UCSD-AML1 (cell line): ENCODE data around the gene ACBD6.

Experiments used
- DNase-seq: peaks from one replicate; lab custom pipeline; 2025; ENCODE audit not compliant: unreplicated experiment; lab: John Stamatoyannopoulos, UW

ACBD6 gene

DNA sequence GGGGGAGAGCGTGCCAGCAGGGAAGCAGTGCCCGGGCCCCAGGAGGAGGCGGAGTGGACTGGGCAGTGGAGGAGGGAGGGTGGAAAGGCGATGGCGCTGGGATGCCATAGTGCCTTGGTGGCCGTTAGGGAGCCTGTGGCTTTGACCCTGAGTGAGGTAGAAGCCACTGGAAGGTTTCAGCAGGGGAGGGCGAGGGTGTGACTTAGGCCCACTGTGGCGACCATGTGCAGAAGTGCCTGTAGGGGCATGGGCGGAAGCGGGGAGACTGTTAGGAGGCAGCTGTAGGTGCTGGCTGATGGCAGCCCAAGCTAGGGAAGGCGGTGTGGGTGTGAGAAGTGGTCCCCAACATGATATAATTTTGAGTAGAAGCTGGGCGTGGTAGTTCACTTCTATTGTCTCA lies 244.1 kb downstream of the ACBD6 start:
- DNase-seq, result no peak

DNA sequence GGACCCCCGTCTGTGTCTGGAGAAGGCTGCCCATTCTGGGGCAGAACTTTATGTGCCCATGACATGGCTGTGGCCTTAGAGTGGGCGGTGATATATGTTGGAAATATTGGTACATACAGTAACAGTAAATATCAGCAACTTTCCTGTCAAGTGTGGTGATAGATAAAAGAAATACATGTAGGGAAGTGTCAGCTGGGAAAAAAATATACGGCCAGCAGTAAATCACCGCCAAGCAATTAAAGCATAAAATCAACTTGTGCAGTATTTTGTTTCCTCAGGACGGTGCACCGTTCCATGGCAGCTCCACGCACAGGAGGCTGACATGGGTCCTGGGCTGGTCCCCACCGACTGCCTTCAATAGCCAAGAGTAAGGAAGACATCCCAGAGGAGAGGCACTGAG lies 244.9 kb downstream of the ACBD6 start:
- no peak for DNase-seq

DNA sequence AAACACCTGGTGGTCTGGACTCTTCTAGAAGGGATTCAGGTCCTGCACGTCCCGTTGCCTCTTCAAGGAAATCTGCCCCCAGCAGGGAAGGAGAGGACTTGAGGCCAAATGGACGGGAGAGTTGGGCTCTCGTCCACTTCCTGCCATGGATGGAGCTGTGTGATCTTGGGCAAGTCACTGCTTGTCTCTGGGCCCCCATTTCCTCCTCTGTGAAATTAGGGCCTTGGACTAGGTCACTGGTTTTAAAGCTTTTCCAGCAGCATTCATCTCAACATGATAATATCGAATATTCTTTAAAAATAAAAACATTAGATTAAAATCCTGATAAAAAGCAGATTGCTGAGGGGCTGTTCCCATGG lies 245.4 kb downstream of the ACBD6 start:
- DNase-seq, result no peak

DNA sequence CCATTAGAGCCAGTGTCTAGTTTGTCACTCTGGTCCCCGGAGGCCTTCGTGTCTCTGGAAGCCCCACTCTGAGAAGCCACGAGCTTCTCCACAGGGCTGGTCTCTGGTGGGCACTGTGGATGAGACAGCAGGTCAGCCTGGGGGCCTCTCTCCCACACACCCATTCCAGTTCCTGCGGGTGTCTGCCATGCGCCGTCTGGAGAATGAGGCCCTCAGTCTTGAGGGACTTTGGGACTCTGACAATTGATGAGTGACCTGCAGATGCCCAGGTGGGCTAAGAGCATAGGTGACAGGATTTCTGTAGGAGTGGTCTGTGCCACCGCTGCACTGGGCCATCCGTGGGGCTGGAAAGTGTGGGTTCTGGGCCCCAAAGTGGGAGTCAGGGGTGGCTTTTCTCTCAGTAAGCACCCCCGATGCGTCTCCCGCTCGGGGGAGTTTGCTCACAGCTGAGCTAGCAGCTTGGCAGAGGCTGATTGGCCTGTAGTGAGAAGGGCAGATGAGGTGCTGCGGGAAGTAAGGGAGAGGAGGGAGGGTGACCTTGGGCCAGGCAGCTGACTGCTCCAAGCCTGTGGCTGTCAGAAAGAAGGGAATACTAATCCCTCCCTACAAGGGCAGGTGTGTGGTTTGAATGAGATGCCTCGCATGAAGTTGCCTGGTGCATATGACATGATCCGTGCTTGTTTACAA lies 245.9 kb downstream of the ACBD6 start:
- no peak for DNase-seq

DNA sequence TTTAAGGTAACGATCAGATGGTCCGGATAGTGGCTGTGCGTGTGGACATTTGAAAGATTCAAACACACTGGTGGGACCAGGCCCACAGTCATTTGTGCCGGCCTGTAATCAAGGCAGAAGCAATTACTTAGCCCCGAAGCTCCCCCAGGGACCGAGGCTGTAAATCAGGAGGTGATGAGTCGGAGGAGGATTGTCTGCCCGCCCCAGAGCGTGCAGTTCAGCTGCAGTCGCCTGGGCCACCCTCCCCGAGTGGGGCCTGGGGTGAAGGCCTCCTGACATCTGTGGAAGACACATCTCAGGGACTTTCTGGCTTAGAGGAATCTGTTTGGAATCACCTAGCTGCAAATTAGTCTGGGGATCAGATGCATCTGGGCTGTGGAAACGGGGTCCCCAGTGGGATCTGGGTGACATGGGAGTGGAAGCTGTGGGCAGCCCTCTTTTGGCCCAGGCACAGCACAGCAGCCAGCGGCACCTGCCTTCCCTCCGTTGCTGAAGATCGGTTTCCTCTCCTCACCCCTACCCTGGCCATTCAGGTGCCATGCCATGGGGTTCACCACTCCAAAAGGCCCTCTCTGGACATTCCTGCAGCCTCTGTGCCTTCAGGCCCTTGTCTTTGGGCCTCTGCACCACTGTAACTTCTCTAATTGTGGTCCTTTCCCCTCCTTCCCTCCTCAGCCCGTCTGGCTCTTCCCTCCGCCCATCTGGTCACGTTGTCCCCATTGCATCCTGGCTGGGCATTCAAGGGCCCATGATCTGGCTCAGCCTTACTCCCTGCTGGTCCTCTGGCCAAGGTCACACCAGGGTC lies 246.6 kb downstream of the ACBD6 start:
- DNase-seq, result no peak

DNA sequence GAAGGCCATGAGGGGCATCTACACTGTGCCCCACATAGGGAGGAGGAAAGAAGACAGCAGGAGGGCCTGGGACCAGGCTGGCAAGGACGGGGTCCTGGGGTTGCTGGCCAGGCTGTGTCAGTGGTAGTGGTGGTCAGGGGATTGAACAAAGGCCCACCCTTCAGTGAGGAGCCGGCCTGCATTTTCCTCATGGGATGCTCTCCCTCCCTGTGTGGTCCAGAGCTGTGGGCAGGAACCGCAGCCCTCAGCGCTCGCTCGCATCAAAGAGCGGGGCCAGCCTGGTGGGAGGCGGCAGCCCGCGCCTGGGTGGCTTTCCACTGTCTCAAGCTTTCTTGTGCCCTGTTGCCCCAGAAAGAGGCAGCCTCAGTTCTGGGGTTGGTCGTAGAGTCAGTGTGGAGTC lies 247.5 kb downstream of the ACBD6 start:
- DNase-seq, result no peak

DNA sequence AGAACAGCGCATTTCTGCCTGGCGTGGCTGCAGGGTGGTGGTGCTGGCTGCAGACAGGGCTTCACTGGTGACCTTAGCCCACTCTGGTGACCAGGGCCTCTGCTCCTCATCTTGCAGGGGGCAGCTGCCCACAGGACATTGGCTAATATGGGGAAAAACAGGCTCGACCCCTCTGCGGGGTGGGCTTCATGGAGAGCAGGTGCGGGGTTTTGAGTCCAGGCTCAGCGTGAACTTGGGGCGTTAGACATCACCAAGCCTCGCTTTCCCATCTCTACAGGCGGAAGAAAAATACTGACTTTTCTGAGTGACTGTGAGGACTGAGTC lies 247.9 kb downstream of the ACBD6 start:
- DNase-seq, result no peak

DNA sequence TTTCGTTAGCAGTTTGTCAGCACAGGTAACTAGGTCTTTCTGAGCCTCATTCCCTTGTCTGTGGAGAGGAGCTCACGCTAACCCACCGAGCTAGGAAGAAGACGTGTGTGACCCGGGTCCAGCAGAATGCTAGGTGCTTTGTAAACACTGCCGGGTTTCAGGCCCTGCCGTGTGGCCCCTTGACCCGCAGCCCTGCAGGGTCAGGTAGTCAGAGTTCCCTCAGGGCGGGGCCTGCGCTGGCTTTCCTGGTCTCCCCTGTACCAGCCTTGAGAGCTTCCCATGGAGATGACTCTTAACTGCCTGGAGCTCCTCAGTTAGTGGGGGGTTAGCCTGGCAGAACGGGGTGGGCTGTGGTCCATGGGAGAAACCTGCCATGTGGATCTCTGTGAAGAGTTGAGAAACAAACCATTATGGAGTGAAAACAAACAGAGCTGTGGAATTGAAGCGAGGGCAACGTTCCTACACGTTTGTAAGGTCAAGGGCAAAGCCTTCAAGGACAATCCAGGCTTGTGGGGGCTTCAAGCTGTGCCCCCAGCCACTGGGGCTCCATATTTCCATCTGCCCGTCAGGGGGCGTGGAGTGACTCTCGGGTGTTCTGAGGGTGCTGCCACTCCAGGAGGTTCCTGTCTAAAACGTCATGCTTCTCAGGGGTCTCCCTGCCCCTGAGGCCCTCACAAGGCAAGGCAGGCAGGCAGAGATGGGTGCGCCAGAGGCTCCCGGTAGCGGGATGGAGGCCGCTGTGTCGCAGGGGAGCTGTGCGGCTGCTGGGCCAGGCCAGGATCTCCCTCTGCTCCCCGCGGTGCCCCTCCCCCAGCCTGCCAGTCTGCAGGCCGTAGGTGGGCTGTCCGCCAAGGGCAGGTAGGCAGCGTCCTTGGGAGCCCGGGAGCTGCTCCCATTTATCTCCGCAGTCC lies 248.5 kb downstream of the ACBD6 start:
- no peak for DNase-seq

DNA sequence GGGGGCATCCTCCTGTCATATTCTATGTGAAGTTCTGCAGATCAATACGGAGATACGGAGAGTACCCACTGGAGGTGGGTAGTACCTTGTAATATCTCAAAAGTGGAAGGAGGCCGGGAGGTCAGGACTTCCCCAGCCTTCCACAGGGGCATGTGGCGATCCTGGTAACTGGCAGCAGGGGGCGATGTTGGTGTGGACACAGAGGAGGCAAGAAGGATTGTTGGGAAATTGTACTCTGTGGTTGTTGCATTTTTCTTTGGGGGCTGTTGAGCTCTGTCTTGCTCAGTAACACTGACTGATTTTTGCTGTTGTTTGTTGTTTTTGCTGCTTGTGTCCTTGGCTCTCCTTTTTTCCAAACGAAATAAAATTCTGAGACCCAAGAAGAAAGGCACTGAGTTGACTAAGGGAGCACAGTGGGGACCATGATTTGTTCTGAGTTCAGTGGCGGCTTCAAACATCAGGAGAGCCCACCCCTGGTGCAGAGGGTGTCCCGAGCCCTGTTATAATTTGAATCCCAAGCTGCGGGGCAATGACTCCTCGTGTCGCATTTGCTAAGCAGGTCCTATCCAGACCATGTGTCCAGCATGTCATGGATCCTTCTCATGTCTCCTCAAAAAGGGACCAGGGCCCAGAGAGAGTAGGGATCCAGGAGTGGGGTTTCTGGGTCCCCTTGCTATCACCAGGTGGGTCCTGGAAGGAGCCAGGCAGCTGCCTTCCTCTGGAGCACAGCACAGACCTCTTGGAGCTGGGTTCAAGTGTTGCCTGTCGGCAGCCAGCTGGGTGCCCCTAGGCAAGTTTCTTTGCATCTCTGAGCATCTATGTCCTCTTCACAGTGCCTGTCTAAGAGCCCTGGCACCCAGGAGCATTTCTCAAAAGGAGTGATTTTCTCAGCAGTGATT lies 249.5 kb downstream of the ACBD6 start:
- peak; percentile 80 for DNase-seq

DNA sequence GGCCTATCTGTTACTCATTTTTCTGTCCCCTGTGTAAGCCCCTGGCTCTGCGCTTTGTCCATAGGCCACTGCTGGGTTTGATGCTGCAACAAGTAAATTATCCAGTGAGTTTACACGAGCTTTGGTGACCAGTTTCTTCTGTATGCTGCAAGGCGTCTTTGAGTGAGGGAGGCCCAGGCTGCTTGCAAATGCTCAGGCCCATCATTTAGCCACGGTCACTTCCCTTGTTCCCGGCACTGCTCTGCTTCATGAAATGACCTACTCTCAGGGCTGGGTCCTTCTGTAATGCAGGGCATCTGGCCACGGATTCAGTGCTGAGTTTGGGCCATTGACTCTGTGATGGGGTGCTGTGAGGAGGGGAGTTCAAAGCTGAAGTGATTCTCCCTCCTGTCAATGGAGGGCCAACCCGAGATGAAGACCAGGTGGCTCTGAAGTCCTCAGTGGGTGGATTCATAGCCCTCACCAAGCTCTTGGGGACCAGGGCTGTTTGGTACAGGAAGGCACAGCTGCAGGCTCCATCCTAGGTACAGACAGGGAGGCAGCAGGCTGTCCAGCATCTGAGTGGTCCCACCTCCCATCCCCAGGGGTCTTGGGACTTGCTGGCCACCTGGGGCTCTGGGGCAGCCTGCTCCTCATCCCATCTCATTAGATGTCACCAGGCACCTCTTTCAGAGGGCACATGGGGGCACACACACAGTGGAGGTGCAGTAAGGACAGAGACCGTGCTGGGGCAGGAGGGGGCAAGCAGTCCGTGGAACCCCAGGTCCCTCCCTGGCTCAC lies 250.7 kb downstream of the ACBD6 start:
- no peak for DNase-seq

DNA sequence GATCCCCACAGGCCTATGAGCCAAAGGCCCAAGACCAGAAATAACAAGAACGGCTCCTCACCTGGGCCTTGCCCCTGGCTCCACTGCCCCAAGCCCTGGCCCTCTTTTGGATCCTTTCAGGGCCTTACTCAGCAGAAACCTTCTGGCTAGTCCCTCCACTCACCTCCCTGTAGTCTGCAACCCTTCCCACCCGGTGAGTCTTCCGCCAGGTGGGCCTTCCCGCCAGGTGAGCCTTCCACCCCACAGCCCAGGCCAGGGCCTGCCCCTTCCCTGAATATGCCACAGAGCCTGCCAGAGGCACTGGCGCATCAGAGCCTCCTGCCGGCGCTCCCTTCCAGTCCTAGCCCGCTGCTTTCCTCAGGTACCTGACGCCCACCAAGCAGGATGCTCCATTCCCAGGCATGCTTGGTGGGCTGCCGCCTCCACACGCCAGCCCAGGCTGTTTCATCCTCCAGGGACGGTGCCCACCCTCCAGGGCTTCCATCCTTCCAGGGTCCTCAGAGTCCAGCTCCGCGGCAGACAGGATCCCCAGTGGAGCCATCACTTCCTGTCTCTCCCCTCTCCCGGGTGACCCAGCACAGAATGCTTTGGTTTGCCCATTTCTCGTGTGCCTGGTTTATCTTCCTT lies 251.4 kb downstream of the ACBD6 start:
- no peak for DNase-seq

DNA sequence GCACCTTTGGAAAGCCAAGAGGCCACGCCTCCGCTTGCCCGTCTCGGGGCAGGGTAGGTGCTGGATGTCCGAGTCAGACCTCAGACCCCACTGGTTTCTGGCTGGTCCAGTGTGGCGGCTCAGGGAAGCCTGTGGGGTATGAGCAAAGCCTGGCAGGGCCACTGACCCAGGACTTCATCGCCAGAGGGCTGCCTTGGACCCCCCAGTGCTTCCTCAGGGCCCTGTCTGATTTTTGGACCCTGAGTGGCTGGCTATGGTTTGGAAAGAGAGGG lies 251.9 kb downstream of the ACBD6 start:
- no peak for DNase-seq

DNA sequence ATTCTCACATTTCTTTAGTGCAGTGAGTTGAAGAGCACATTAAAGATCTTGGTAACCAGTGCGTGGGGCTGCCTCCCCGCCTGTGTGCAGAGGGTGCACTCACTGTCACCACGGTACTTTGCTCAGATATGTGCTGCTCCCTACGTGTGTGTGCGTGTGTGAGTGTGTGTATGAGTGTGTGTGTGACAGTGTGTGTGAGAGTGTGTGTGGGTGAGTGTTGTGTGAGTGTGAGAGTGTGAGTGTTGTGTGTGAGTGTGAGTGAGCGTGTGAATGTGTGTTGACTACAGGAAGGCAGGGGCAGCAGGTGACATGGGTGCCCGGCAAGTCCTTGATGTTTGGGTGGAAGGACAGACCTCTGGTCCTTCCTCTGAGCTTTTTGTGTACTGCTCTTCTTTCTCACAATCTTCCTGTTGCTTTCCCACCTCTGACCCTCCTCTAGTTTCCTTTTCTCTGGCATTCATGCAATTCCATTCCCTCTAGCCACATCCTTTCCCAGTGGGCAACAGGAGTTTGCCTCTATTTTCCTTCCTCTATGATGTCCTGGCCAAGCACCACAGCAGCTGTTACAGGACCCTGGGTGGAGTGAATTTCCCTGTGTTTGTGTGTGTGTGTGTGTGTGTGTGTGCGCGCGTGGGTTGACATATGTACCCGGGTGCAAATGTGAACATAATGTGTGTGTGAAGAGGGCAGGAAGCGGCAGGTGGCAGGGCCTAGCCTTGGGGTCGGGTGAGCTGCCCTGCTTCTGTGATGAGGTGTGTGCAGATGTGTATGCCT lies 252.5 kb downstream of the ACBD6 start:
- DNase-seq, result no peak

DNA sequence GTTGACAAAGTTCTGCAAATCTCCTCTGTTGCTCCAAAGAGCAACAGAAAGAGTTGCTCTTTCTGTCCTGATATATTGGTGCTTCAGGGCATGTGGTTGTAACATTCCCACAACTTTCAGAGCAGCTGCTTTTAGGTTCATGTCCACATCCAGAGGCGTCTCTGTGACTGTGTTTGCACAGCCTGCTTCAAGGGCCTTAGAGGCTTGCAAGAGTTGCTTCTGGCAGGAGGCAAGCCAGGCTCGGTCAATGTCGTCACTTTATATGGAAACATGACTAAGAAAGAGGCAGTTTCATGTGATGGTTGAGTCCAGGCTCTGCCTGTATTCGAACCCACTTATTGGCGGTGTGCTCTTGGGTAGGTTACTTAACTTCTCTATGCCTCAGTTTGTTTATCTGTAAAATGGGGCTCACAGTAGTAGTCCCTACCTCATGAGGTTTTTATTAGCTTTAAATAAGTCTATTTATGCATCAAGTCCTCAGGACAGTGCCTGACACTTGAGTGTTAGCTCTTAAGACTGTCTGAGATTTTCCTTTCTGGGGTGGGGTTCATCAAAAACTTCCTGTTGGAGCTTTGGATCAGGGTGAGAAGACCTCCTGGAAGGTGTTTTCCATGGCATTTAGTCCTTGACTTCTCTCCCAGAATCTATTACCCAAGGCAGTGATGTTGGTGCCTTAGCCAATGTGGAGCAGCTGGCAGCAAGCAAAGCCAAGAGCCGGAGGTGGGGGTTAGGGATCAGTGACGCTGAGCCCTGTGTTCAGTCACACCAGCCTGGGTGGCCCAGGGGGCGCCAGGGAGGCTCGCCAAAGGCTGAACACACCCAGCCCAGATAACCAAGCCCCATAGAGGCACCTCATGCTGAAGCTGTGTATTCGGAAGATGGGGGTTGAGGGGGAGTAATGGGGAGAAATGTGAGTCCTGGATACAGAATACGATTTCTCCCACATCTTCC lies 253.4 kb downstream of the ACBD6 start:
- DNase-seq, result no peak

DNA sequence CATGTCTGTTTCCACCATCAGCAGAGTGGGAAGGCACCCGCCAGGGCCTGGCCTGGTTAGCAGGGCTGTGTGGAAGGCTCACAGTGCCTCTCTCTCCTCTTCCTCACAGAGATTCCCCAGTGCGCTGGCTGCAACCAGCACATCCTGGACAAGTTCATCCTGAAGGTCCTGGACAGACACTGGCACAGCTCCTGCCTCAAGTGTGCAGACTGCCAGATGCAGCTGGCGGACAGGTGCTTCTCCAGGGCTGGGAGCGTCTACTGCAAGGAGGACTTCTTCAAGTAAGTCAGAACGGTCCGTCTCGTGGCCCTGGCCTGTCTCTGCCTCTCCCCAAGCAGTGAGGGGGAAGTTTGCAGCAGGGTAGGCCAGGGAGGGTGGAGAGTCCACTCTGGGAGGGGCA lies 254.2 kb downstream of the ACBD6 start:
- DNase-seq, result no peak

DNA sequence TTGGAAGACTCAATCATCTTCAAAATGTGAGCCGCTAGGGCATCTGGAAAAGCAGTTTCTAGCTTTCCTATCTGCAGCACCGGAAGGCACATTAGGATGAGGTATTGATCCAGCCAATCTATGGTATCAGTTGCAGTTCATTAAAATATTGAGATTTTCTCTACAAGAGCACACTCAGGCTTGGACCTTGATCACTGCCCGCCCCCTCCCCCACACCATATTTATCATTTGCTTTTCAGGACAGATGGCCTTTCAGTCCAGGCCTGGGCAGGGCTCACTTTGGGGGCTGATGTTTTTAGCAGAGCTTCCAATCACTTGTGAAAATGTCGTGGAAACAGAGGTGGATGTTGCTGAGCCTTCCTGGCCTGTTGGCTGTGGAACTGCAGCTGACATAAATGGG lies 254.8 kb downstream of the ACBD6 start:
- DNase-seq, result no peak

DNA sequence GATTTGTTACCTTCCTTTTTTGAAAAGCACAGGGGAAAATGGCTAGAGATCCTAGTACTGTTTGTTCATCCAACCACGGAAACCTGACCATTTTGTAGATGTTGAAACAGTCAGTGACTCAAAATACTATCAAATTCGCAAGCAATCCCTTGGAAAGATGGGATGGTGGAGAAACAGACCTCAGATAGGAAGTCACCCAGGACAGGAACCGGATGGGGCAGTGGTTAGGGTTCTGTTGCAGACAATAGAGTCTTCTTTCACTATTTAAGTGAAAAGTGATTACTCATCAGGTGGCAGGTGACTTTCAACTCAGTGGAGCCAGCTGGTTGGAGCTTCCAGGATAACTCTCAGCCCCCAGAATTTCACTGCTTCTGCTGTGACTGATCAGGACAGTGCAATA lies 255.3 kb downstream of the ACBD6 start:
- no peak for DNase-seq

DNA sequence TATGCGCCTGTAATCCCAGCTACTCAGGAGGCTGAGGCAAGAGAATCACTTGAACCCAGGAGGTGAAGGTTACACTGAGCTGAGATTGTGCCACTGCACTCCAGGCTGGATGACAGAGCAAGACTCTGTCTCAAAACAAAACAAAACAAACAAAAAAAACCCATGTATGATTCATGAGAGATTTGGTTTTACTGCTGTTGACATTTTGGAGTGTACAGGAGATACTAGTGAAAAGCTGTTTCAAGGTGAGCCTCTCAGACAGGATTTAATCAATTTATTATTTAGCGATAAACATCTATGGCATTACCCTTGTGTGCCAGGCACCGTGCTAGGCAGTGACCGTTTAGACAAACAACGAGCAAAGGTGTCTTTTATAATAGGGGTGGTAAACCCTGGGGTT lies 255.8 kb downstream of the ACBD6 start:
- no peak for DNase-seq
